Measurements from ENCODE around the gene TFAP2B.

The TFAP2B gene

DNA sequence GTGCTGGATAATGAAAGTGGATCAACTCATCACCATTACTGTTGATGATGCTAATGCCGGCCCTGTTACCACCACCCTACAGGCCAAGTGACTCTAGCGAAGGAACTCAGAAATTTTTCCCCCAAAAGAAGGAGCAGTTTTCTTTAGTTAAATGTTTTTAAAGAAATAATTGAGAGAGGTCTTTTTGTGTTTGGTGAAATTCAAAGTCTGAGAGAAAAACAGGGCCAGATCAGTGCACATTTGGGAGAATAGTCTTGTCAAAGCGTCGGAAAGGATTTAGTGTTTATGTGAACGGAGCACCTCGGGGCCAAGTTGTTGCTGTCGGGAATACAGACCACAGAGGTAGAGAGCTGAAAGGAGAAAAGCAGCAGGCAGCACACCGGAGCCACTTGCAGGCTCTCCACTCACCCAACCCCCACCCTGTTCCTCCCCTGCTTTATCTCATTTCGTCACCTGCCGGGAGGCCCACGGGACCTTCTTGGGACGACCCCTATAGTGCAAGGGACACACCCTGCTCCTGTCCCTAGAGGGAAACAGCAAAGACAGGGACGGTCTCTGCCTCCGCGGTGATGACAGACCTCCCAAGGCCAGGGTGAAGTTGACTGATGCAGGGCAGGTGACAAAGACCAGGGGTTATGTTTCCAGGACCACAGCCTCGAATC, 6.8 kb downstream of the TFAP2B start:
- no peak for DNase-seq (ENCODE audit: low read depth)

- DNase-seq (ENCODE audit: low read depth) = no peak
Measured at GRCh38 chr6:50826037-50826761, 7.5 kb downstream of the TFAP2B start.

- no peak for DNase-seq (ENCODE audit: low read depth)
Measured at GRCh38 chr6:50826803-50827202, 8.1 kb downstream of the TFAP2B start.

- DNase-seq (ENCODE audit: low read depth) = no peak
Measured at GRCh38 chr6:50829049-50829448, 10.4 kb downstream of the TFAP2B start.

DNA sequence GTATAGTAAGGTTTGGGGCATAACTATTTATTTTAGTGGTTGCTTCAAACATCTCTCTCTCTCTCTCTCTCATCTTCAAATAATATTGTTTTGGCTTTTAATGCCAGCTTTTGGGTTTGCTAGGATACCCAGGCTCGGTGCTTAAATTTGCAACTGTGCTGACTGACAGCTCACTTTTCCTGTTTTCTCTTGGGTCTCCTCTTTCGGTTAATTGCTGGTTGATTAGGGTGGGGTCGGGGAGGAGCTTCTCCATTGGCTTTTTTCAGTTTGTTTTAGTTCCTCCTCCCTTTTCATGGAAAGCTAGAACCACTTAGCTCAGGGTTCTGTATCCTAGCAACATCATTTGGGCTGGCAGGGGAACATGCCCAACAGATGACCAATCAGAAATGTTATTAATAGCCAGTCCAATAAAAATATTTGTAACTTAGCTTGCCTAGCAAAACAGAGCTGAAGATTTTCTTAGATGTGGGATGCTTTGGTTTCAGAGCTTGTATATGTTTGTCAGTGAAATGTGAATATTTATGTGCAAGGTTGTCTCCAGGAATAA, 11.3 kb downstream of the TFAP2B start:
- no peak for DNase-seq (ENCODE audit: low read depth)

DNA sequence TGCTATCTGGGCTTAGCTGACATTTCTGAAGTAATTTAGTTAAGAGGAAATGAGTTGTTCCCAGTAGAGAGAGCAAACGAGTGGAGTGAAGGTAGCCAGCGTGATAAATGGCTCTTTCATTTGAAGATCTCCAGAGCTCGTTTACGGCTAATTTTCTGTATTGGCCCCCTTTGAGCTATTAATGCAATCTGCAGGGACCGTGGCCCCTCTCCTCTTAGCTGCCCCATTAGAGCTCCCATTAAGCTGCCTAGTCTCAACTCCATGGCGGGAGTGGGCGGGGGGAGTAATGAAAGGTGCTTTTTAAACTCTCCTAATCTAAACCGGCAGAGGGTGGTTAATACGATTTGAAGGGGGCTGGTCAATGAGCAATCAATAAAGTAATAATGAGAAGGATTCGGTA, 12.5 kb downstream of the TFAP2B start:
- DNase-seq (ENCODE audit: low read depth) = no peak

- DNase-seq (ENCODE audit: low read depth) = no peak
Measured at GRCh38 chr6:50832912-50833311, 14.2 kb downstream of the TFAP2B start.

- DNase-seq (ENCODE audit: low read depth) = no peak
Measured at GRCh38 chr6:50834929-50835410, 16.3 kb downstream of the TFAP2B start.

DNA sequence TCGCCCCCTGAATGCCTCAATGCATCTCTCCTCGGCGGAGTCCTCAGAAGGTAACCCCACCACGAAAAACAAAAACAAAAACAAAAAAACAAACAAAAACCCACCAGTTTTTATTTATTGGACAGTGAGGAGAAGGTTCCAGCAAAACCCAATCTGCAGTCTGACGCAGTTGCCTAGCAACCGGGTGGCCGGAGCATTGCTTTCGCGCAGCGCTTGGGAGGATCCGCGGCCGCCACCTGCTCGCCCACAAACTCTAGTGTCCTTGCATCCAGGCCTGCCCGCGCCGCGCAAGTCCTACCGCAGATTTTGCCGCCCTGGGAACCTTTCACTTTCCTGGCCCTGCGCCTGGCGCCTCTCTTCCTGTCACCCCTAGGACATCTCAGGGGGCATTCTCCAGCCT, 17.6 kb downstream of the TFAP2B start:
- no peak for DNase-seq (ENCODE audit: low read depth)

DNA sequence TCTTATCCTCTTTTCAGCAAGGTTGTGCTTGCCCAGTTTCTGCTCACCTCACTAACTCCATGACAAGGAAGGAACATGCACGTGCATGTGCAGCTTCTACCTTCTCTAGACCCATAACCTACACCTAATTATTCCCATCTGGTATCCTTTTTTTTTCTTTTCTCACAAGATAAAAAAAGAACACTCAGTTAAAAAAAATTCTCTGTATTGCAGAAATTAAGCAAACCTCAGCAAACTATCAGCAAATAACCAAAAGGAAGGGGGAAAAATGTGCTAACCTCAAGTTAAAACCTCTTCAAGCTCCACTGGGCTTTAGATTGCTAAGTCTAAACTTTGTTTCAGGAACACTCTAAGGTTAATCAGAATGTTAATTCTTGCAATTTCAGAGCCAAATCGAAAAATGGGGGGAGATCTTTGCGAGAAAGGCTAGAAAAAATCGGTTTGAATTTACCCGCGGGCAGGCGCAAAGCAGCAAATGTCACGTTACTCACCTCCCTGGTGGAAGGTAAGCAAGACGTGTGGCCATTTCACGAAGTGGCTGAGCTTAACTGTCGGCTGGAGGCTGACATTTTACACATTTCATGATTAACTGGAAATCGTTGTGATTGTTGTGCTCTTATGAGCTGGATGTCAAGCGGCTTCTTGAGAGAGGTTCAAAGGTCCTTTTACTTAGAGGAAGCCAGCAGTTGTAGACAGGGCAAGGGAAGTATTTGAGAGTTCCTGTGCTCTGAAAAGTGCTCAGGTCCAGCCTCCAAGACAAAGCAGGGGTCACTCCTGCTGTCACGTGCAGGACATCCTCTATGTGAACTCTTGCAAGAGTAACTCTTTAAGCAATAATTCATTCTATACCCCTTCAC, 19.1 kb downstream of the TFAP2B start:
- no peak for DNase-seq (ENCODE audit: low read depth)

- no peak for DNase-seq (ENCODE audit: low read depth)
Measured at GRCh38 chr6:50840112-50840810, 21.6 kb downstream of the TFAP2B start.

DNA sequence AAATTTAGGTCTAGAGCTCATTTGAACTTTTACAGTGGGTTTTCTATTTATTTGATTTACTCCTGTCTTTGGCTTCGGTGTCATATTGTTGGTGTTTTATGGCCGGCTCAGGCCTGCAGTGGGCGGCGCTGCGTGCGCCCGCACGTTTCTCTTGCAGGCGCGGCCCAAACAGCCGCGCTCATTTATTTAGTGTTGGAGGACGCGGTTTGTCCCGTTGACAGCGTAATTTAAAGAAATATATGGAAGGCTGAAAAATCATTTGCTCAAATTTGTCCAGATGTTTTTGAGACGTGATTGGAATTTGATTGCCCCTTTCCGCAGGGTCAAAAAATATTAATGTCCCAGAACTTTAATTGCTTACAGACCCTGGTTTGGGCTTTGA, 22.1 kb downstream of the TFAP2B start:
- no peak for DNase-seq (ENCODE audit: low read depth)

DNA sequence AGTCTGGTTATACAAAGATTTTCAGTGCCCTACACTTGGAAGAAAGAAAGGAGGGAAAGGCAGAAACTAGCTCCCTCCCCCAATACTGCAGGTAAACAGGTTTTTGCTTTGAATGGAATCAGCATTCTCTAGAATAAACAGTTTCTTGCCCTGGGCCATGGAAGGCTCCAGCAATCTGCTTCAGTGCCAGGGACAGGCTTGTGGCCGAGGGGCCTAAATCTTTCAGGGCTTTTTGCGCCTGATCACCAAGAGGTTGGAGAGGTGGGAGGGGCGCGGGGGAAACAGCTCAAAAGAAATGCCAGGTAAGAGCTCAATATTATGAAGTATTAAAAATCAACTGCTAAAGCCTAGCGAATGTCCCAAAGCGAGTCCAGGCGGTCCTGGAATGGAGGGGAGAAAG, 23.8 kb downstream of the TFAP2B start:
- DNase-seq (ENCODE audit: low read depth) = no peak

DNA sequence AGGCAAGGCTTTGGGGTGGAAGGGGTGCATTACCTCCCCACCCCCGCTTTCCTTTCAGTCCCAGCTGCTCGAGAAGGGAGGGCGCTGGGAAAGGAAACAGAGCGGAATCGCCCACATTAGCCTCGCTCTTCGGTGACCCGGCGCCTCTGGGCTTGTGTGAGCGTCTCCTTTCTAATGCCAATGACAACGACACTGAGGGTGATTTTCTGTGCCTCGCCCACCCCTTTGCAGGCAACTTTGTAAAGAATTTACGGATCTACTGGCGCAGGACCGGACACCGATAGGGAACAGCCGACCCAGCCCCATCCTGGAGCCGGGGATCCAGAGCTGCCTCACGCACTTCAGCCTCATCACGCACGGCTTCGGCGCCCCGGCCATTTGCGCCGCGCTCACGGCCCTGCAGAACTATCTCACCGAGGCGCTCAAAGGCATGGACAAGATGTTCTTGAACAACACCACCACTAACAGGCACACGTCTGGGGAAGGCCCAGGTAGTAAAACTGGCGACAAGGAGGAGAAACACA, 24.3 kb downstream of the TFAP2B start:
- no peak for DNase-seq (ENCODE audit: low read depth)

GRCh38 chr6:50843842-50844241, 25.2 kb downstream of the TFAP2B start:
- no peak for DNase-seq (ENCODE audit: low read depth)

GRCh38 chr6:50845499-50846143, 26.9 kb downstream of the TFAP2B start:
- no peak for DNase-seq (ENCODE audit: low read depth)

- no peak for DNase-seq (ENCODE audit: low read depth)
Measured at GRCh38 chr6:50846144-50846851, 27.6 kb downstream of the TFAP2B start.

GRCh38 chr6:50846852-50847155, 28.1 kb downstream of the TFAP2B start:
- no peak for DNase-seq (ENCODE audit: low read depth)

DNA sequence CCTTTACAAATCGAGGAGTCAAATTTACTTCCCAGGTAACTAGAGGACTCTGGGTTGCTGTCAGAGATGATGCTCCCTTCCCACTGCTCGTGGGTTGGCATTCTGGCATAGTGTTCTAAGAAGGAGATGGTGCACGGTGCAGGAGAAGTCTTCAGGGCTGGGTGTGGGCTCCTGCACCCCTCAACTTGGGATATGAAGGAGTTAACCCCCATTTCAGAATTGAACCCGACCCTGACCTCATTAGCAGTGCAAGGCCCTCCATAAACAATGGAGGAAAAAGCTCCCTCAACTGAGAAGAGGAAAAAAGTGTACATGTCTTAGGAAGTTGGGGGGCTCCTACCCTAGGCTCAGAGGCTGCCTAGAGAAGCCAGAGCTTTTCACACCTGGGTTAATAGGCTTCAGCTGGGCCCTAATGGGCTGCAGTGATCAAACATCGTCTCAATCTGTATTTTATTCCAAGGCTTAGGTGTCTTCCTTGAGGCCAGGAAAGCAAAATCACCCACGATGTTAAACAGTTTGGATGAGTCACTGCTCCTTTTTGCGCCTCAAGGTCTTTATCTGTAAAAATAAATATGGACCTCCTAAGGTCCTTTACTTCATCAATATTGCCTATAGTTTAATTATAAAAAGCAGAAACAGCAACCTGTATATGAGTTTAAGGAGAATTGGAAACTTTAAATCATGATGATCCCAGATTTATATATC, 29.4 kb downstream of the TFAP2B start:
- DNase-seq (ENCODE audit: low read depth) = no peak
